GM11168 (cell line): ENCODE results near the gene HYAL2.
"Not testable (repeated sequence)": the region's sequence is repeated elsewhere in the genome, so short reads cannot be mapped to it uniquely, and the experiment has no call there.

Experiments used
- in situ Hi-C: fragments of 300-500 bp; cut with MboI; formaldehyde crosslinking; loops from one replicate; pipeline ENCODE4 v1.12.0; 2022; ENCODE audit warnings: low sequenced_read_pairs; ENCODE audit not compliant: unreplicated experiment

The HYAL2 gene

GRCh38 chr3:50274371-50275104, 48.0 kb downstream of the HYAL2 start:
- in situ Hi-C loops: no loop called here

- in situ Hi-C loops: no loop called here
These were observed 48.9 kb downstream of the HYAL2 start for GRCh38 chr3:50273689-50274065.

GRCh38 chr3:50272911-50273688, 49.4 kb downstream of the HYAL2 start:
- in situ Hi-C loops: no loop called here

GRCh38 chr3:50272538-50272910, 50.0 kb downstream of the HYAL2 start:
- in situ Hi-C loops: not testable (repeated sequence)

- in situ Hi-C loops: no loop called here
These were observed 51.1 kb downstream of the HYAL2 start for GRCh38 chr3:50271314-50271936.

- in situ Hi-C loops: no loop called here
These were observed 51.9 kb downstream of the HYAL2 start for GRCh38 chr3:50270422-50271224.

- in situ Hi-C loops: no loop called here
These were observed 52.5 kb downstream of the HYAL2 start for GRCh38 chr3:50269977-50270413.

GRCh38 chr3:50269460-50269859, 53.1 kb downstream of the HYAL2 start:
- in situ Hi-C loops: no loop called here

GRCh38 chr3:50268703-50269451, 53.7 kb downstream of the HYAL2 start, which contains the start of gene SEMA3B:
TSS of gene SEMA3B (plus strand) at chr3:50269147. CDS start at chr3:50269241, 94 bp downstream.
- in situ Hi-C loops: no loop called here

GRCh38 chr3:50268276-50268675, 54.3 kb downstream of the HYAL2 start:
- in situ Hi-C loops: no loop called here
